ENCODE data around the gene MSH6.

The MSH6 gene

GRCh38 chr2:47767880-47768609 lies 14.9 kb upstream of the MSH6 start:
- H3K9ac ChIP-seq (ENCODE audit: low read depth, low read length) = no peak overlapping the region
- H3K27ac ChIP-seq (ENCODE audit: low read length) = no peak overlapping the region
- no peak overlapping the region for H3K4me3 ChIP-seq (ENCODE audit: low read length)
- no peaks in the 10 kb centered on the region for H3K27me3 ChIP-seq (ENCODE audit: insufficient read depth, low read length)
- no peaks in the 10 kb centered on the region for H3K9me3 ChIP-seq (ENCODE audit: insufficient read depth, low read depth, low read length)
- H3K36me3 ChIP-seq (ENCODE audit: insufficient read depth, low read depth, low read length) = no peaks in the 10 kb centered on the region
- no peaks in the 10 kb centered on the region for H3K4me1 ChIP-seq (ENCODE audit: insufficient read depth, low read length)

DNA sequence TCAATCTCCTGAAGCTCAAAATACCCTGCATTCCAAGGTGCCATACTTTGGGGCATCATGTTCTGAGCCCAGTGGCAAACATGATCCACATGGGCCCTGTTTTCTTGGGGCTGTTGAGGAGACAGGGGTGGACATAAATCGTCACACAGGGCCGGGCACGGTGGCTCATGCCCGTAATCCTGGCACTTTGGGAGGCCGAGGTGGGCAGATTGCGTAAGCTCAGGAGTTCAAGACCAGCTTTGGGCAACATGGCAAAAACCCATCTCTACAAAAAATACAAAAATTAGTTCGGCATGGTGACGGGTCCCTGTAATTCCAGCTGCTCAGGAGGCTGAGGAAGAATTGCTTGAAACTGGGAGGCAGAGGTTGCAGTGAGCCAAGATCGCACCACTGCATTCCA lies 13.6 kb upstream of the MSH6 start:
- no peaks in the 10 kb centered on the region for H3K36me3 ChIP-seq (ENCODE audit: insufficient read depth, low read depth, low read length)
- H3K27me3 ChIP-seq (ENCODE audit: insufficient read depth, low read length) = no peaks in the 10 kb centered on the region
- H3K9ac ChIP-seq (ENCODE audit: low read depth, low read length) = no peak overlapping the region
- H3K4me3 ChIP-seq (ENCODE audit: low read length) = no peak overlapping the region
- H3K27ac ChIP-seq (ENCODE audit: low read length) = no peak overlapping the region
- H3K4me1 ChIP-seq (ENCODE audit: insufficient read depth, low read length) = no peaks in the 10 kb centered on the region
- no peaks in the 10 kb centered on the region for H3K9me3 ChIP-seq (ENCODE audit: insufficient read depth, low read depth, low read length)

DNA sequence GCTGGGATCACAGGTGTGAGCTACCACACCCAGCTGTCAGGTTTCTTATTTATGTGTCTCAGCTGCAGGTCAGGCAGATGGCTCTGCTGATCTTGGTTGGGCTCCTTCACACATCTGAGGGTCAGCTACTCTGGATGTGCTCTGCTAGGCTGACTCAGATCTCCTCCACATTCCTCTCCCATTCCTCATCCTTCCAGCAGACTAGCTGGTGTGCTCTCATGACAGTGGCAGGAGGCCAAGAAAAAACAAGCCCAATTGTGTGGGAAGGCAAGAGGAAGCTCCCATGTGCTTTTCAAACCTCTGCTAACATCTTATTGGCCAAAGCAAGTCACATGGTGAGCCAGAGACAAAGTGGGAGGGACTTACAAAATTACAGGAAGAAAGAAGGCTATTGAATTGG lies 11.7 kb upstream of the MSH6 start:
- no peaks in the 10 kb centered on the region for H3K36me3 ChIP-seq (ENCODE audit: insufficient read depth, low read depth, low read length)
- no peak overlapping the region for H3K27ac ChIP-seq (ENCODE audit: low read length)
- no peaks in the 10 kb centered on the region for H3K4me1 ChIP-seq (ENCODE audit: insufficient read depth, low read length)
- H3K9ac ChIP-seq (ENCODE audit: low read depth, low read length) = no peak overlapping the region
- H3K27me3 ChIP-seq (ENCODE audit: insufficient read depth, low read length) = no peaks in the 10 kb centered on the region
- no peak overlapping the region for H3K4me3 ChIP-seq (ENCODE audit: low read length)
- H3K9me3 ChIP-seq (ENCODE audit: insufficient read depth, low read depth, low read length) = no peaks in the 10 kb centered on the region

- H3K4me1 ChIP-seq (ENCODE audit: insufficient read depth, low read length) = no peaks in the 10 kb centered on the region
- no peaks in the 10 kb centered on the region for H3K36me3 ChIP-seq (ENCODE audit: insufficient read depth, low read depth, low read length)
- H3K27ac ChIP-seq (ENCODE audit: low read length) = no peak overlapping the region
- H3K27me3 ChIP-seq (ENCODE audit: insufficient read depth, low read length) = no peaks in the 10 kb centered on the region
- H3K9ac ChIP-seq (ENCODE audit: low read depth, low read length) = no peak overlapping the region
- no peak overlapping the region for H3K4me3 ChIP-seq (ENCODE audit: low read length)
- no peaks in the 10 kb centered on the region for H3K9me3 ChIP-seq (ENCODE audit: insufficient read depth, low read depth, low read length)
These were observed 10.6 kb upstream of the MSH6 start for GRCh38 chr2:47772343-47772742.

GRCh38 chr2:47774567-47774966 lies 8.4 kb upstream of the MSH6 start:
- H3K27ac ChIP-seq (ENCODE audit: low read length) = no peak overlapping the region
- H3K9ac ChIP-seq (ENCODE audit: low read depth, low read length) = no peak overlapping the region
- no peak overlapping the region for H3K4me3 ChIP-seq (ENCODE audit: low read length)
- no peaks in the 10 kb centered on the region for H3K36me3 ChIP-seq (ENCODE audit: insufficient read depth, low read depth, low read length)
- no peaks in the 10 kb centered on the region for H3K27me3 ChIP-seq (ENCODE audit: insufficient read depth, low read length)
- no peaks in the 10 kb centered on the region for H3K9me3 ChIP-seq (ENCODE audit: insufficient read depth, low read depth, low read length)
- no peaks in the 10 kb centered on the region for H3K4me1 ChIP-seq (ENCODE audit: insufficient read depth, low read length)

- Histone ChIP-seq H3K27me3 (ENCODE audit: insufficient read depth, low read length) (no peaks in the 10 kb centered on the region), H3K4me3 (ENCODE audit: low read length) (no peak overlapping the region), H3K4me1 (ENCODE audit: insufficient read depth, low read length) (no peaks in the 10 kb centered on the region), H3K36me3 (ENCODE audit: insufficient read depth, low read depth, low read length) (no peaks in the 10 kb centered on the region), H3K9ac (ENCODE audit: low read depth, low read length) (peak overlapping the region; percentile 33; the same call in 1 of the 2 replicates), H3K27ac (ENCODE audit: low read length) (no peak overlapping the region), H3K9me3 (ENCODE audit: insufficient read depth, low read depth, low read length) (no peaks in the 10 kb centered on the region)
These were observed 5.5 kb upstream of the MSH6 start for GRCh38 chr2:47777277-47777937.

DNA sequence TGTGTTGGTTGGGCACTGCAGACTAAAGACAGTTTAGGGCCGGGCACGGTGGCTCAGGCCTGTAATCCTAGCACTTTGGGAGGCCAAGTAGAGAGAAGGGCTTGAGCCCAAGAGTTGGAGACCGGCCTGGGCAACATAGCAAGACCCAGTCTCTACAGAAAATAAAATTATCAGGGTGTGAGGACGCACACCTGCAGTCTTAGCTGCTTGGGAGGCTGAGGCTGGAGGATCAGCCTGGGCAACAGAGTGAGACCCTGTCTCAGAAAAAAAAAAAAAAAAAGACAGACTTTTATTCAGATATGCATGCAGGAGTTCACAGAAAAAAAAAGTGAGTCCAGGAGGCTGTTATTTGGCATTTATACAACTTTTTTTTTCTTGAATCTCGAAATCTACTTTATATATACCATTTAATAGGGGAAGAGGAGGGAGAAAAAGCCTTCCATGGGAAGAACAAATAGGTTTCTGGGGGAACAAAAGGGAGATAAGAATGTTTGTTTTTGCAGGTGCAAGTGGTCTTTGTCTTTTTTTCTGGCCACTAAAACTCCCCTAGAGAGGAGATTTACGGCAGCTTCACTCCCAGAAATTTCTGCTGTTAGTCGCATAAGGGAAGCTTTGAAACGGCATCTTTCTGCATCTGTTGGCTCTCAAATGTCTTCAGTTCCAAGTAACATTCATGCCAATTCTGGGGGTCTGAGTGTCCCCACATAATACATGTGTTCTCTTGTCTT lies 4.1 kb upstream of the MSH6 start:
- Histone ChIP-seq H3K4me1 (ENCODE audit: insufficient read depth, low read length) (no peaks in the 10 kb centered on the region), H3K27me3 (ENCODE audit: insufficient read depth, low read length) (no peaks in the 10 kb centered on the region), H3K9ac (ENCODE audit: low read depth, low read length) (0 out of 2 replicates have a peak overlapping the region, but pooled peaks have one; percentile 27), H3K27ac (ENCODE audit: low read length) (no peak overlapping the region), H3K9me3 (ENCODE audit: insufficient read depth, low read depth, low read length) (no peaks in the 10 kb centered on the region), H3K36me3 (ENCODE audit: insufficient read depth, low read depth, low read length) (no peaks in the 10 kb centered on the region), H3K4me3 (ENCODE audit: low read length) (no peak overlapping the region)

- H3K9ac ChIP-seq (ENCODE audit: low read depth, low read length) = 0 out of 2 replicates have a peak overlapping the region, but pooled peaks have one; percentile 27
- no peaks in the 10 kb centered on the region for H3K27me3 ChIP-seq (ENCODE audit: insufficient read depth, low read length)
- no peak overlapping the region for H3K4me3 ChIP-seq (ENCODE audit: low read length)
- H3K36me3 ChIP-seq (ENCODE audit: insufficient read depth, low read depth, low read length) = no peaks in the 10 kb centered on the region
- no peaks in the 10 kb centered on the region for H3K4me1 ChIP-seq (ENCODE audit: insufficient read depth, low read length)
- no peak overlapping the region for H3K27ac ChIP-seq (ENCODE audit: low read length)
- no peaks in the 10 kb centered on the region for H3K9me3 ChIP-seq (ENCODE audit: insufficient read depth, low read depth, low read length)
These were observed 3.5 kb upstream of the MSH6 start for GRCh38 chr2:47779426-47779790.

DNA sequence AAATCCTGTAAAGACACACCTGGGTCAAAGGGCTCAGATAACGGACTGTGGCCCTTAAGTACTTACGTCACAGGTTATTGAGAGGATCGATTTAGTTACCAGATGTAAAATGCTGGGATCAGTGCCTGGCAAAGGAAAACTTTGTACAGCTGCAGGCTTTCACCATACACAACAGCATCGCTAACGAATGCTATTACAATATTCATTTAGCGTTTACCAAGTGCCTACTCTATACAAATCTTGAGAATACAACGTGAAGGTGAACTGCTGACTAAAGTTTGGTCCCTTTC lies 619 bp upstream of the MSH6 start:
- Histone ChIP-seq H3K9me3 (ENCODE audit: insufficient read depth, low read depth, low read length) (no peaks in the 10 kb centered on the region), H3K27me3 (ENCODE audit: insufficient read depth, low read length) (no peaks in the 10 kb centered on the region), H3K36me3 (ENCODE audit: insufficient read depth, low read depth, low read length) (peaks cover 21% of the 10 kb centered on the region; the same call in 1 of the 2 replicates), H3K27ac (ENCODE audit: low read length) (no peak overlapping the region), H3K4me1 (ENCODE audit: insufficient read depth, low read length) (peaks cover 9% of the 10 kb centered on the region; the same call in 1 of the 2 replicates), H3K4me3 (ENCODE audit: low read length) (peak overlapping the region; percentile 73), H3K9ac (ENCODE audit: low read depth, low read length) (peak overlapping the region; percentile 99; the same call in 1 of the 2 replicates)

DNA sequence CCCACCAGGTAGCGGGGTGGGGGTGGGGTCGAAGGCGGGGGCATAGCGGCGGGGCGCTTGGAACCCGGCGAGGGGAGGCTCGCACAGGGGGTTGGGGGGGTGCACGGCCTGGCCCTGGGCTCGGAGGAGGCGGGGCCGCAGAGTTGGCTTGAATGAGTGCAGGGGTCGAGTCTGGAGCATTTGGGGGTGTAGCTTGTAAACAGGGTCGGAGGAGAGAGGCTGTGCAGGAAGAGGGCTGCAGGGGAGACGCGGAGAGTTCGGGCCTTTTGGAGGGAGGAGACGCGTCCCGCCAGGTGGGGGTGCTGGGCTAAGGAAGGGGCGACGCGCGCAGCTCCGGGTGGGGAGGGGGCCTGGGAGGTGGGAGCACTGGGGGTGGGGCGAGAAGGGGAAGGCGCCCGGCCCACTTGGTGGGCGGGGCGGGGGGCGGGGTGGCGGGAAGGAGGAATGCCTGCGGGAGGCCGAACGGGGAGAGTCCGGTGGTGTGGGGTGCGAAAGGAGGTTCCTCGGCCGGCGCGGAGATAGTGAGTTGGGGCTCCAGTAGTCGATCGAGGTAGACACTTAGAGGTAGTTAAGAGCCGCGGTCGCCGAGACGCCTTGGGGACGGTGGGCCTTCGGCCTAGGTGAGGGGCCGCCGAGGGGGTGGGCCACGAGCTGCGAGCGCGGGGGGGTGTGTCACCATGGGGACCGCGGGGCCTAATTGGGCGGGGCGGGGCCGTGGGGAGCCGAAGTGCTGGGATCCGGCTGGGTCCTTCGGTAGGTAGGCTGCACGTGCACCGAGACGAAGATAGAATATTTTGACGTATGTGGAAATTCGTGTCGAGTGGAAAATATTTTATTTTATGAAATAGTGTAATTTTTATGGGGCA lies 774 bp downstream of the MSH6 start:
- H3K9ac ChIP-seq (ENCODE audit: low read depth, low read length) = peak overlapping the region; percentile 99
- peak overlapping the region; percentile 73 for H3K4me3 ChIP-seq (ENCODE audit: low read length)
- no peaks in the 10 kb centered on the region for H3K27me3 ChIP-seq (ENCODE audit: insufficient read depth, low read length)
- peak overlapping the region; percentile 96 for H3K27ac ChIP-seq (ENCODE audit: low read length)
- H3K9me3 ChIP-seq (ENCODE audit: insufficient read depth, low read depth, low read length) = no peaks in the 10 kb centered on the region
- peaks cover 25% of the 10 kb centered on the region; the same call in 1 of the 2 replicates for H3K36me3 ChIP-seq (ENCODE audit: insufficient read depth, low read depth, low read length)
- H3K4me1 ChIP-seq (ENCODE audit: insufficient read depth, low read length) = peaks cover 9% of the 10 kb centered on the region; the same call in 1 of the 2 replicates

GRCh38 chr2:47784352-47784851 lies 1.5 kb downstream of the MSH6 start:
- peaks cover 9% of the 10 kb centered on the region; the same call in 1 of the 2 replicates for H3K4me1 ChIP-seq (ENCODE audit: insufficient read depth, low read length)
- no peak overlapping the region for H3K27ac ChIP-seq (ENCODE audit: low read length)
- no peaks in the 10 kb centered on the region for H3K27me3 ChIP-seq (ENCODE audit: insufficient read depth, low read length)
- peak overlapping the region; percentile 73 for H3K4me3 ChIP-seq (ENCODE audit: low read length)
- H3K9ac ChIP-seq (ENCODE audit: low read depth, low read length) = peak overlapping the region; percentile 71; the same call in 1 of the 2 replicates
- no peaks in the 10 kb centered on the region for H3K9me3 ChIP-seq (ENCODE audit: insufficient read depth, low read depth, low read length)
- peaks cover 31% of the 10 kb centered on the region; the same call in 1 of the 2 replicates for H3K36me3 ChIP-seq (ENCODE audit: insufficient read depth, low read depth, low read length)
